GM19372 (cell line): Measurements from ENCODE around the gene CDK1.

Experiments
- ATAC-seq: cut with Tn5 transposase; IDR thresholded peaks from one replicate; pipeline ENCODE4 v1.9.1; 2021; ENCODE audit warnings: mild to moderate bottlenecking, low read depth, moderate library complexity; ENCODE audit not compliant: unreplicated experiment

CDK1 gene

GRCh38 chr10:60769406-60769805 lies 8.9 kb upstream of the CDK1 start:
- ATAC-seq = no peak

GRCh38 chr10:60777696-60778213 lies 523 bp upstream of the CDK1 start:
- ATAC-seq = peak; percentile 14

GRCh38 chr10:60778971-60779796 lies 906 bp downstream of the CDK1 start:
- ATAC-seq = peak; percentile 7

GRCh38 chr10:60781661-60782060 lies 3.4 kb downstream of the CDK1 start:
- ATAC-seq = no peak

GRCh38 chr10:60784641-60785040 lies 6.4 kb downstream of the CDK1 start:
- ATAC-seq = no peak

GRCh38 chr10:60788544-60788943 lies 10.3 kb downstream of the CDK1 start:
- no peak for ATAC-seq

GRCh38 chr10:60789340-60789739 lies 11.1 kb downstream of the CDK1 start:
- ATAC-seq = no peak

- ATAC-seq = no peak
Observed at GRCh38 chr10:60794953-60795352, 16.7 kb downstream of the CDK1 start.

GRCh38 chr10:60795465-60796202 lies 17.4 kb downstream of the CDK1 start:
- ATAC-seq = no peak

- ATAC-seq = no peak
Observed at GRCh38 chr10:60796481-60796880, 18.2 kb downstream of the CDK1 start.

- ATAC-seq = no peak
Observed at GRCh38 chr10:60797200-60797599, 18.9 kb downstream of the CDK1 start.

GRCh38 chr10:60798031-60798430 lies 19.8 kb downstream of the CDK1 start:
- no peak for ATAC-seq

- ATAC-seq = no peak
Observed at GRCh38 chr10:60798870-60799269, 20.6 kb downstream of the CDK1 start.

- no peak for ATAC-seq
Observed at GRCh38 chr10:60799971-60800650, 21.8 kb downstream of the CDK1 start.

GRCh38 chr10:60800918-60801317 lies 22.6 kb downstream of the CDK1 start:
- ATAC-seq = no peak

GRCh38 chr10:60801522-60801921 lies 23.2 kb downstream of the CDK1 start:
- ATAC-seq = no peak

- ATAC-seq = no peak
Observed at GRCh38 chr10:60803433-60803832, 25.2 kb downstream of the CDK1 start.

GRCh38 chr10:60803865-60804264 lies 25.6 kb downstream of the CDK1 start:
- no peak for ATAC-seq

GRCh38 chr10:60806921-60807320 lies 28.6 kb downstream of the CDK1 start:
- ATAC-seq = no peak

GRCh38 chr10:60807499-60807898 lies 29.2 kb downstream of the CDK1 start:
- no peak for ATAC-seq

GRCh38 chr10:60808036-60808435 lies 29.8 kb downstream of the CDK1 start:
- ATAC-seq = no peak
